ENCODE results near the gene SLC34A1. TPM values are rescaled to one million over a fixed set of nuclear protein-coding genes. Genes with fewer than 3 reads are reported as not detected.

SLC34A1 gene
- total RNA-seq, 4 donors from 2014 or later: 0.12 TPM; not detected in 3

DNA sequence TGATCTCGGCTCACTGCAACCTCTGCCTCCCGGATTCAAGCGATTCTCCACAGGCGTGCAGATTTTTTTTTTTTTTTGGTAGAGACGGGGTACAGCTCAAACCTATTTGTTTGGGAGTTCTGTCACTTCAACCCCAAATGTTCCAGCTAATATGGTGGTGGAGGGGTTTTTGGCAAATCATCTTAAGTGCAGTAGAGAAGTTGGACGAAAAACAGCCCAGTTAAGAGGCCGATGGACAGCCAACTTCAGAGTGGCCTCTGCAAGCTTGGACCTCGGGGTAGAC lies 61.6 kb downstream of the SLC34A1 start:
- Histone ChIP-seq H3K4me3 (peak overlapping the region in 1 of 2 donors; percentile 65), H3K36me3 (peaks cover 0 to 17% of the 10 kb centered on the region in 2 donors), H3K27me3 (peaks cover 50% of the 10 kb centered on the region), H3K4me1 (peaks cover 0 to 26% (median 18%) of the 10 kb centered on the region in 3 donors), H3K27ac (no peak overlapping the region), H3K9me3 (no peaks in the 10 kb centered on the region)
- ATAC-seq: no peak
- TF ChIP-seq POLR2A (IDR thresholded peaks at IDR 0.05) (no peak), EP300 (IDR thresholded peaks at IDR 0.05) (no peak), POLR2AphosphoS5 (IDR thresholded peaks at IDR 0.05) (no peak)
- TF ChIP-seq, protein P1, sequence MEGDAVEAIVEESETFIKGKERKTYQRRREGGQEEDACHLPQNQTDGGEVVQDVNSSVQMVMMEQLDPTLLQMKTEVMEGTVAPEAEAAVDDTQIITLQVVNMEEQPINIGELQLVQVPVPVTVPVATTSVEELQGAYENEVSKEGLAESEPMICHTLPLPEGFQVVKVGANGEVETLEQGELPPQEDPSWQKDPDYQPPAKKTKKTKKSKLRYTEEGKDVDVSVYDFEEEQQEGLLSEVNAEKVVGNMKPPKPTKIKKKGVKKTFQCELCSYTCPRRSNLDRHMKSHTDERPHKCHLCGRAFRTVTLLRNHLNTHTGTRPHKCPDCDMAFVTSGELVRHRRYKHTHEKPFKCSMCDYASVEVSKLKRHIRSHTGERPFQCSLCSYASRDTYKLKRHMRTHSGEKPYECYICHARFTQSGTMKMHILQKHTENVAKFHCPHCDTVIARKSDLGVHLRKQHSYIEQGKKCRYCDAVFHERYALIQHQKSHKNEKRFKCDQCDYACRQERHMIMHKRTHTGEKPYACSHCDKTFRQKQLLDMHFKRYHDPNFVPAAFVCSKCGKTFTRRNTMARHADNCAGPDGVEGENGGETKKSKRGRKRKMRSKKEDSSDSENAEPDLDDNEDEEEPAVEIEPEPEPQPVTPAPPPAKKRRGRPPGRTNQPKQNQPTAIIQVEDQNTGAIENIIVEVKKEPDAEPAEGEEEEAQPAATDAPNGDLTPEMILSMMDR (IDR thresholded peaks at IDR 0.05): no peak
- WGBS, 2 donors (ENCODE audit: low coverage in 1 of 2): 0 to 4% methylated on average over 3 to 8 of the region's 8 CpGs

DNA sequence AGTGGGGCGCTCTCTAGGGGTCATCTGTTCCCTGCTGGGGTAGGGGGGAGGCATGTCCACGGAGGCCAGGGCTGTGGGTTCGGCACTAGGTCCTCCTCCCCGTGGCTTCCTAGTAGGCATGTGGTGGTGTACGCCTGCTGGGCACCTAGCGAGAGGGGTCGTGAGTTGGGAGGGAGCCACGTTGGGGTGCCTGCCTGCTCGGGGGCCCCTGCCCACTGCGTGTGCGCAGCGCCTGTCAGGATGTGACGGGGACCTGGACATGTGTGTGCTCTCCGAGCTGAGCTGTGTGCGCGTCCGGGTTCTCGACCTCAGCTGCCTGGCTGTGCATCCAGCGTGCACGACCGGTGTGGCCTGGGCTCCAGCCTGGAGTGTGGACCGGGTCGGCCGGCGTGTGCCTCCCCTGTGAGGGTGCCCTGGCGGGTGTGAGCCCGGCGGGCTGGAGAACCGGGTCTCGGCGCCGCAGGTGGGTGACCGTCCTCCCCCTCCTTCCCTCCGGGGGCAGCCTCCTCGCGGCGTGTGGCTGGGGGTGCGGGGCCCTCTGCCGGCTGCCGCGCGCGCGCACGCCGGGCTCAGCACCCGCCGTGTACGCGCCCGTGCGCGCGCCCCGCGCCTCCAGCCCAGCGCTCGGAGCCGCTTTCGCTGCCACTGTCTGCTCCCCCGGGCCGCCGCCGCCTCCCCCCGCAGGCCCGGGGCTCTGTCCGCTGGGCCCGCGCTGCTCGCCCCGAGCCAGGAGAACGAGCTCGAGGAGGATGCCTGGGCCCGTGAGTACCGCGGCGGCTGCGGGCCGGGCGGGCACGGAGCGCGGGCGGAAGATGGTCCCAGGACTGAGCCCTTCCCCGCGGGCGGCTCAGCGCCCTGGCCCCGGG lies 62.2 kb downstream of the SLC34A1 start, which contains the start of gene PRR7:
Gene PRR7, plus strand, starts transcription at position 615 of the 866 bp plus-strand sequence. CDS start 8,254 bp downstream, outside the sequence.
- peak within 1 kb of the TSS in 2 of 4 donors; percentile 38 to 55 for H3K27ac ChIP-seq
- peak; percentile 72 for ATAC-seq
- H3K4me1 ChIP-seq: peaks cover 0 to 26% (median 18%) of the 10 kb centered on the region in 3 donors
- WGBS, 2 donors (ENCODE audit: low coverage in 1 of 2): no CpG with 5 or more reads among the region's 89 CpGs
- peak within 1 kb of the TSS; percentile 36 to 65 for H3K4me3 ChIP-seq
- H3K27me3 ChIP-seq: peaks cover 54% of the 10 kb centered on the region
- peaks cover 0 to 11% of the 10 kb centered on the region in 2 donors for H3K36me3 ChIP-seq
- no peaks in the 10 kb centered on the region for H3K9me3 ChIP-seq
- TF ChIP-seq, protein P1 (IDR thresholded peaks at IDR 0.05): peak in 2 of 4 experiments; percentile 22 to 25
- TF ChIP-seq EP300 (IDR thresholded peaks at IDR 0.05): no peak

DNA sequence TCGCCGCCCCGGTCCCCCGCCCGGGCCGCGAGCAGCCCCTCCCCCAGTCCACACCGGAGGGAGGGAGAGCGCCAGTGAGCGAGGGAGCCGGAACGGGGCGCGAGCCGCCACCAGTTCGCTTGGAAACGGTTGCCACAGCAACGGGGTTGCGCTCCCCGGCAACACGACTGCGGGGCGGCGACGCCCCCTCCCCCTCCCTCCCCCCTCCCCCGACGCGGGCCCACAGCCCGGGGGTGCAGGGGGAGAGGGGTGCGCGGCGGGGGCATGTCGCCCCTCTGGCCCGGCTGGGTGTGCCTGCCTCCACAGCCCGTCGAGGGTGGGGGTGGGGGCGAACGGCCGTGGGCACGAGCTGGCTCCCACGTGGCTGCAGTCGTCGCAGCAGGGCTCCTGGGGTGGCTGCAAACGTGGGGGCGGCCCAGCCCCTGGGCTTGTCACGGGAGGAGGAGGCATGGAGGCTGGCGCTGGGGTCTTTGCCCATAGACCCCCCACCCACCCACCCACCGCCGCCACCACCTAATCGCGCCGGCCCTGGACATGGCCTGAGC lies 62.9 kb downstream of the SLC34A1 start:
- H3K27me3 ChIP-seq: peaks cover 60% of the 10 kb centered on the region
- H3K4me3 ChIP-seq: peak overlapping the region; percentile 36 to 65
- no peak for TF ChIP-seq POLR2AphosphoS5 (IDR thresholded peaks at IDR 0.05)
- TF ChIP-seq, protein P1 (IDR thresholded peaks at IDR 0.05): no peak
- TF ChIP-seq EP300 (IDR thresholded peaks at IDR 0.05): no peak
- TF ChIP-seq POLR2A (IDR thresholded peaks at IDR 0.05): no peak
- peaks cover 0 to 26% (median 18%) of the 10 kb centered on the region in 3 donors for H3K4me1 ChIP-seq
- no peaks in the 10 kb centered on the region for H3K9me3 ChIP-seq
- peak; percentile 25 for ATAC-seq
- H3K27ac ChIP-seq: peak overlapping the region in 2 of 4 donors; percentile 38 to 55
- peaks cover 0 to 4% of the 10 kb centered on the region in 2 donors for H3K36me3 ChIP-seq
- WGBS, 2 donors (ENCODE audit: low coverage in 1 of 2): no CpG with 5 or more reads among the region's 52 CpGs

DNA sequence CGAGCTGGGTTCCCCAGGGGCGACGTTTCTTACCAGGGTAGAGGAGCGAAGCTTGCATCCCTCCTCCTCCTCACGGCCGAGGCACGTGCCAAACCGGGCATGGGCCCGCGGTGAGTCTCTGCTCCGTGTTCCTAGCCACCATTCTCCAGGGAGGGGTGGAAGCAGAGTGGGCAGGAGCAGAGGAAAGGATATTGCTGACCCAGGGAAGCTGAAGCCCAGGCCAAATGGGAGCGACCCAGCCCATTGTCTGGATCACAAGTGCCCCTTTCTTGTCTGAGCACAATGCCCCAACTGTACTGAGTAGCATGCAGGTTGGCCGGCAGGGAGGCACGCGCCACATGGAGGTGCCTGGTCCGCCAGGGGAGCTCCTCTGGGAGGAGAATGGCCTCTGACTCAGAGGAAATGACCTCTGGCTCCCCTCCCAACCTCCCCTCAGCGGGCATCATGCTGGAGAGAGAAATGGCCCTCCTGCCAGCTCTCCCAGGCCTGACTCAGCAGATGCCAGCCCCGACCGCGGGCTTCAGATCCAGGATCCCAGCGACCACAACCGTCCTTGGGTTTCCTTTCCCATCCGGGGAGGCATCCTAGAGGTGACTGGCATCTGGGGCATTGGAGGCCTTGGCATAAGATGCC lies 63.5 kb downstream of the SLC34A1 start:
- Histone ChIP-seq H3K36me3 (no peaks in the 10 kb centered on the region), H3K4me1 (peaks cover 0 to 26% (median 18%) of the 10 kb centered on the region in 3 donors), H3K27me3 (peaks cover 66% of the 10 kb centered on the region), H3K27ac (peak overlapping the region in 1 of 4 donors; percentile 55), H3K9me3 (no peaks in the 10 kb centered on the region), H3K4me3 (peak overlapping the region in 1 of 2 donors; percentile 65)
- ATAC-seq: peak; percentile 27
- WGBS, 2 donors (ENCODE audit: low coverage in 1 of 2): no CpG with 5 or more reads among the region's 23 CpGs
- TF ChIP-seq, protein P1 (IDR thresholded peaks at IDR 0.05): no peak
- TF ChIP-seq EP300 (IDR thresholded peaks at IDR 0.05) (no peak), POLR2A (IDR thresholded peaks at IDR 0.05) (no peak), POLR2AphosphoS5 (IDR thresholded peaks at IDR 0.05) (no peak)

Other genes starting within 250 kb of the SLC34A1 start
- gene RAB24, start 80.7 kb upstream of the SLC34A1 start, total RNA-seq: 10 to 100 TPM; 21.4 to 32.4 (median 24.8) TPM
- 10 to 100 TPM; 60.4 to 97.5 (median 73.5) TPM for gene PRELID1, start 80.6 kb upstream of the SLC34A1 start, total RNA-seq
- gene MXD3, start 72.5 kb upstream of the SLC34A1 start, total RNA-seq: 10 to 100 TPM in 1 of 4 donors, 1 to 10 TPM in 3; 1.7 to 10.9 (median 6.3) TPM
- 100 to 1,000 TPM in 3 of 4 donors, 10 to 100 TPM in 1; 78.1 to 147 (median 111) TPM for gene LMAN2, start 32.8 kb upstream of the SLC34A1 start, total RNA-seq
- gene RGS14, start 26.5 kb upstream of the SLC34A1 start, total RNA-seq: 10 to 100 TPM in 3 of 4 donors, 1 to 10 TPM in 1; 7.6 to 20.1 (median 13.7) TPM
- not detected for gene PFN3, start 16.2 kb downstream of the SLC34A1 start, total RNA-seq
- under 1 TPM in 2 of 4 donors, not detected in 2; 0.27 to 0.89 TPM for gene F12, start 25.1 kb downstream of the SLC34A1 start, total RNA-seq
- gene GRK6, start 42.2 kb downstream of the SLC34A1 start, total RNA-seq: 10 to 100 TPM; 20.7 to 42.3 (median 31.5) TPM
- 1 to 10 TPM in 3 of 4 donors, not detected in 1; 1.6 to 2.7 (median 2.2) TPM for gene PRR7, start 62.4 kb downstream of the SLC34A1 start, total RNA-seq
- 100 to 1,000 TPM in 3 of 4 donors, 10 to 100 TPM in 1; 87.1 to 154 (median 124) TPM for gene DBN1, start 89.2 kb downstream of the SLC34A1 start, total RNA-seq
- 100 to 1,000 TPM; 336 to 863 (median 437) TPM for gene PDLIM7, start 113.2 kb downstream of the SLC34A1 start, total RNA-seq
- gene DOK3, start 125.4 kb downstream of the SLC34A1 start, total RNA-seq: 10 to 100 TPM in 1 of 4 donors, 1 to 10 TPM in 3; 6.1 to 16.6 (median 6.6) TPM
- 10 to 100 TPM; 64.5 to 80.8 (median 68.5) TPM for gene DDX41, start 132.5 kb downstream of the SLC34A1 start, total RNA-seq
- gene FAM193B, start 170.1 kb downstream of the SLC34A1 start, total RNA-seq: 10 to 100 TPM; 29.7 to 90.3 (median 44.5) TPM
- 10 to 100 TPM; 50.9 to 86.4 (median 72.9) TPM for gene TMED9, start 207.8 kb downstream of the SLC34A1 start, total RNA-seq
- gene B4GALT7, start 215.7 kb downstream of the SLC34A1 start, total RNA-seq: 10 to 100 TPM; 10.2 to 19.5 (median 15.5) TPM

All from gastroesophageal sphincter (tissue), 4 donors.